Measurements from ENCODE around the gene HEPN1.
"Not testable (repeated sequence)": the region's sequence is repeated elsewhere in the genome, so short reads cannot be mapped to it uniquely, and the experiment has no call there.

Gene HEPN1

DNA sequence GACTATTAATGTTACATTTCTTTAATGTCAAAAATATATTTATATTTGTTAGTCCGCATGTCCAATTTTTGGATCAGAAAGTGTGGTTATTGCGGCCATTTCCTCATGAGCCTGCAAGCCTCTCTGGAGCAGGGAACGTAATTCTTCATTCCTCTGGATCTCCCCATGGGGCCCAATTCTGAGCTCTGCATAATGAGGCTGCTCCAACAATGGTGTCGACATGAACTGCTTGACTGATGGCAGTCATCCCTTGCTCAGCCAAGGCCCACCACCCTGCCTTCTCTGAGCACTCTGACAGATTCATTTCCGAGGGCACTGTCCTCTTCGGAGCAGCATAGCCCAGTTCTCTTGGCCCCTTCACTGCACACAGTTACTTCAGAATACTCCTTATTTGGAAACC lies 19.9 kb downstream of the HEPN1 start:
- no peak for DNase-seq (ENCODE audit: insufficient read length, low spot score)
- FAIRE-seq = no peak

DNA sequence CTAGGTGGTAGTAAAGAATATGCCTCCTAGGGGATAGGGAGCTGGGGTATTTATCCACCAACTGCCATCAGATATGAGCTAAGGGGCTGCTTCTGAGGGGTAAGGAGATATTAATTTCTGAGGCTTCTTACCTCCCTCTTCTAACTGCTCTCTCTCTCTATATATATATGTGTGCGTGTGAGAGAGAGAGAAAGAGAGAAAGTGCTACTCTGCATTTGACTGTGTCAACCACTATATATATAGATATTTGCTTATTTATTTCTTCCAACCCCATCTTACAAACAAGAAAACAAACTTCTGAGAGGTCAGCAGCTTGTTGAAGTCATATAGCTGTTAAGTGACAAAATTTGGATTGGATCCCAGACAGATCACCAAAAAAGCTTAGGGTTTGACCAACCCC lies 22.7 kb downstream of the HEPN1 start:
- no peak for FAIRE-seq
- DNase-seq (ENCODE audit: insufficient read length, low spot score) = no peak

- no peak for DNase-seq (ENCODE audit: insufficient read length, low spot score)
- FAIRE-seq = no peak
Measured at GRCh38 chr11:124942466-124943253, 23.6 kb downstream of the HEPN1 start.

- FAIRE-seq (no peak), DNase-seq (ENCODE audit: insufficient read length, low spot score) (no peak)
Measured at GRCh38 chr11:124943254-124943616, 24.2 kb downstream of the HEPN1 start.

GRCh38 chr11:124943741-124944140 lies 24.7 kb downstream of the HEPN1 start:
- no peak for FAIRE-seq

GRCh38 chr11:124944565-124944964 lies 25.5 kb downstream of the HEPN1 start:
- FAIRE-seq (no peak), DNase-seq (ENCODE audit: insufficient read length, low spot score) (no peak)

More at GRCh38 chr11:124943741-124944140, 24.7 kb downstream of the HEPN1 start:
- DNase-seq (ENCODE audit: insufficient read length, low spot score) = no peak

DNA sequence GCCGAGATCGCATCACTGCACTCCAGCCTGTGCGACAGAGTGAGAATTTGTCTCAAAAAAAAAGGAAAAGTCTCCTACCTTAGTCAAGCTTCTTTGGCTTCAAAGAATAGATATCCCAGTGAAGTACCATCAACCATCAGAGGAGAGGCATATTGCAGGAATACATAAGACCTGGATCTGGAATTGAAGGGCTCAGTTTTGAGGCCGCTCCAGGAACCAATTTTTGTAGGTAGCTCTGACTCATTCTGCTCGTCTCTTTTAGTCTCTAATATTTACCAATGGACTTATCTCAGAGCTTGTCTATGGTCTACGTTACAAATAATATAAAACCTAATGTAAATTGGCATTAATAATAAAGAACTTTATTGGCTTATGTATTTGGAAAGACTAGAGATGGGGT lies 26.8 kb downstream of the HEPN1 start:
- FAIRE-seq (no peak), DNase-seq (ENCODE audit: insufficient read length, low spot score) (no peak)

DNA sequence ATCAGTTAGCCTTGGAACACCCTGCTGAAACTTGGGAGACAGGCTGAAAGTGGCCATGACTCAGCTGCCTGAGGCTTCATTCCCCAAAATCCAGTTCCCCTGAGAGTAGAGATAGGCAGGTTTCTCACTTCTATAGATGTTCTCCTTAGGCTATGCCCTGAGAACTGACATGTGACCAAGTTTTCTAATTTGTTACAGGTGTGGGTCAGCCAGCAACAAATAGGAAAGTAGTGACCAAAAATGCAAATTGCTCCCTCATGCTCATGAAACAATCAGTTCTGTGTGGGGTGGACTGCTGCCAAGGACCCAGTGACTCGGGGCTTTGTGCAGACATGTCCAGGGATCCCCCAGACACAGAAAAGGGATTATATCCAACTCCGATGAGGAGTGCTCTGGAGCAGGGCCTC lies 27.7 kb downstream of the HEPN1 start:
- DNase-seq (ENCODE audit: insufficient read length, low spot score) = no peak
- no peak for FAIRE-seq

GRCh38 chr11:124950601-124951330 lies 31.7 kb downstream of the HEPN1 start:
- no peak for DNase-seq (ENCODE audit: insufficient read length, low spot score)
- FAIRE-seq = no peak

DNA sequence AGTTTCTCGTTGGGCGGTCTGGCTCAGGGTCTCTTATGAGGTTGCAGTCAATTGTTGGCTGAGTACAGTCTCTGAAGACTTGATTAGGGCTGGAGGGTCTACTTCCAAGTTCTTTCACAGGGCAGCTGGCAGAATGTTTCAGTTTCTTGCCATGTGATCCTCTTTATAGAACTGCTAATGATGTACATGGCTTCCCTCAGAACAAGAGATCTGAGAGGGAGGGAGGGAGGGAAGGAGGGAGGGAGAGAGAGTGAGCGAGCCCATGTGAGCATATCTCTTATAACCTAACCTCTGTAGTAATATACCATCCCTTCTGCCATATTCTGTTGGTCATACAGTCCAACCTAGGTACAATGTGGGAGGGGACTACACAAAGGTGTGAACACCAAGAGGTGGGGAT lies 32.3 kb downstream of the HEPN1 start:
- no peak for DNase-seq (ENCODE audit: insufficient read length, low spot score)
- FAIRE-seq = no peak

- peak; percentile 72 for DNase-seq (ENCODE audit: insufficient read length, low spot score)
- peak; percentile 100 for FAIRE-seq
Measured at GRCh38 chr11:124953753-124954589, 34.9 kb downstream of the HEPN1 start, which contains the start of gene CCDC15. Gene CCDC15, plus strand, starts transcription at chr11:124954202. Its CDS starts 531 bp downstream, at chr11:124954733.

DNA sequence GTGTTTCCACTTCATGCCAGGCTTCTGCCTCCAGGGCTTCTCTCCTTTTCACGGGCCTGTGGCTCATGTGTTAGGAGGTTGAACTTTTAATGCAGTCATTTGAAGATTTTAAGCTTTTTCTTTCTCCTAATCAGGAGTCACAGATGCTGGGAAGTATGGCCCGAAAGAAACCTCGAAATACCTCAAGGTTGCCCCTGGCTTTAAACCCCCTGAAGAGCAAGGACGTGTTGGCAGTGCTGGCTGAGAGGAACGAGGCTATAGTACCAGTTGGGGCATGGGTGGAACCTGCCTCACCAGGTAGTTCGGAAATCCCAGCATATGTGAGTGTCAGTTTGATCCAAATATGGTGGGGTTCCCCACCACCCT lies 35.5 kb downstream of the HEPN1 start:
- FAIRE-seq = peak; percentile 26
- DNase-seq (ENCODE audit: insufficient read length, low spot score) = no peak

DNA sequence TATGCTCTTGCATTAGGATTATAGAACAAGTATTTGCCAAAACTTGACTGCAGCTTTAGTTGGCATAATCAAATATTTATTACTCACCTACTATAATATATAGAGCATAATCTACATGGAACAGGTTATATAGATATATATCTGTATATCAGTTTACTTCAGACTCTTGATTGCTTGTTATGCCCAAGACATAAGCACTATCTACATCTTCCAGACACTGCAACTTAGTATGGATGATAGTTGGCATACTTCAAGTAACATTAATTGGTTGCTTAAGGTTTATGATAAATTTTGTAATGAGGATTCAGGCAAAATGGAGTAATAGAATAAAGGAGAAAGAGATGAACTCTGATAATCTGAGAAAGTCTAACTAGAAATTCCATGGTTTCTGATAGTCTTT lies 36.0 kb downstream of the HEPN1 start:
- DNase-seq (ENCODE audit: insufficient read length, low spot score) (no peak), FAIRE-seq (peak; percentile 58)

DNA sequence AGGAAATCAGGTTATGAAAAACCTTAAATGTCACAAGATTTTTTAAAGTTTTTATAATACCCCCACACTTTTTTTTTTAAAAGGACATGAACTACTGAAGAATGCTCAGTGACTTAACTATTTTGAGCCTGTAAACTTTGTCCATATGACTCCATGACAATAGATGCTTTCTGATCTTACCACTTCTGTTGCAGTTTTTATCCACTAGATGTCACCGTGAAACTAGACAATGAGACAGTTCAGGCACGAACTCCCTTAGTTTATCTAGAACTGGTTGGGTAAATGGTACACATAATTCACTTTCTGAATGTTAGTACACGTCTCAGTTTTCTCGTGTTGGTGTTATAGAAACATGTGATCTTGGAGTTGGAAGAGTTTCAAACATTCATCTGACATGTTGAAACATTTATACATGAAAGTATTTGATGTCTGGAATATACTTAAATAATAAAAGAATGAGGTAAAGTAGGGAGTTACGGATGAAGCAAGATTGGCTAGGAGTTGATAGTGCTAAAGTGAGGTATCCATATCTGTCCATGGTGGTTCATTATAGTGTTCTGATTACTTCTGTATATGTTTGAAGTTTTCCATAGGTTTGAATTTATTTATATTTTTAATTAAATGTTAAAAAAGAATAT lies 43.0 kb downstream of the HEPN1 start:
- peak; percentile 97 for FAIRE-seq
- DNase-seq (ENCODE audit: insufficient read length, low spot score) = peak; percentile 15

- DNase-seq (ENCODE audit: insufficient read length, low spot score); FAIRE-seq: not testable (repeated sequence)
Measured at GRCh38 chr11:124968197-124968596, 49.1 kb downstream of the HEPN1 start.

Data from GM19239 (cell line).